Measurements from ENCODE around the gene HS3ST4.

GRCh38 chr16:25828510-25828909 lies 136.8 kb downstream of the HS3ST4 start:
- no peak for TF ChIP-seq CTCF (IDR thresholded peaks at IDR 0.05)
- no peak for TF ChIP-seq POLR2A (IDR thresholded peaks at IDR 0.05)
